H9 (cell line): Measurements from ENCODE around the gene NPDC1. TPM values are rescaled to one million over a fixed set of nuclear protein-coding genes. Genes with fewer than 3 reads are reported as not detected.

Experiments
- DNase-seq: peaks from one replicate; pipeline ENCODE4 v3.0.0-alpha.2; 2017
- H2AFZ ChIP-seq: one replicate; pipeline ENCODE4 v1.6.1; 2013; ENCODE audit warnings: mild to moderate bottlenecking, low read length, control low read depth, moderate library complexity
- H2AK5ac ChIP-seq: 2 replicates; pipeline ENCODE4 v1.6.1; 2013; ENCODE audit warnings: low read length, control low read depth, mixed read lengths; ENCODE audit not compliant: insufficient read length
- H2BK120ac ChIP-seq: one replicate; pipeline ENCODE4 v1.6.1; 2013; ENCODE audit warnings: low read depth, mild to moderate bottlenecking, low read length, control low read depth, inconsistent platforms; ENCODE audit not compliant: poor library complexity, severe bottlenecking
- H2BK12ac ChIP-seq: 2 replicates; pipeline ENCODE4 v1.6.1; 2013; ENCODE audit warnings: low read length, control low read depth, mixed read lengths, low read depth; ENCODE audit not compliant: insufficient read length
- H2BK15ac ChIP-seq: 2 replicates; pipeline ENCODE4 v1.6.1; 2013; ENCODE audit warnings: low read depth, low read length, control low read depth
- H2BK20ac ChIP-seq: one replicate; pipeline ENCODE4 v1.6.1; 2013; ENCODE audit warnings: low read depth, mild to moderate bottlenecking, low read length, control low read depth, inconsistent platforms; ENCODE audit not compliant: poor library complexity, severe bottlenecking
- H2BK5ac ChIP-seq: 2 replicates; pipeline ENCODE4 v1.6.1; 2013; ENCODE audit warnings: low read length, control low read depth, mixed read lengths; ENCODE audit not compliant: insufficient read length
- H3K14ac ChIP-seq: 2 replicates; pipeline ENCODE4 v1.6.1; 2013; ENCODE audit warnings: low read length, control low read depth; ENCODE audit not compliant: insufficient read depth
- H3K18ac ChIP-seq: 2 replicates; pipeline ENCODE4 v1.6.1; 2013; ENCODE audit warnings: low read depth, mild to moderate bottlenecking, mixed read lengths, low read length, control low read depth; ENCODE audit not compliant: insufficient read length
- H3K23ac ChIP-seq: 2 replicates; pipeline ENCODE4 v1.6.1; 2013; ENCODE audit warnings: low read length, control low read depth, mixed read lengths, low read depth; ENCODE audit not compliant: insufficient read length
- H3K23me2 ChIP-seq: 2 replicates; pipeline ENCODE4 v1.6.1; 2013; ENCODE audit warnings: low read depth, mild to moderate bottlenecking, mixed read lengths, low read length, control low read depth; ENCODE audit not compliant: insufficient read length, poor library complexity, severe bottlenecking
- H3K27ac ChIP-seq: 2 replicates; pipeline ENCODE4 v1.5.1; 2013; ENCODE audit warnings: low read length, control low read depth, mixed read lengths, low read depth; ENCODE audit not compliant: insufficient read length
- H3K27me3 ChIP-seq: 2 replicates; pipeline ENCODE4 v1.6.1; 2013; ENCODE audit warnings: low read length, control low read depth, inconsistent platforms; ENCODE audit not compliant: insufficient read depth
- H3K4ac ChIP-seq: 2 replicates; pipeline ENCODE4 v1.6.1; 2013; ENCODE audit warnings: low read depth, mild to moderate bottlenecking, control low read depth, inconsistent platforms, low read length, moderate library complexity
- H3K4me1 ChIP-seq: 2 replicates; pipeline ENCODE4 v1.6.1; 2013; ENCODE audit warnings: low read length, control low read depth, inconsistent platforms; ENCODE audit not compliant: insufficient read depth
- H3K4me2 ChIP-seq: 2 replicates; pipeline ENCODE4 v1.6.1; 2013; ENCODE audit warnings: low read length, control low read depth, mixed read lengths; ENCODE audit not compliant: insufficient read length, insufficient read depth
- H3K56ac ChIP-seq: 2 replicates; pipeline ENCODE4 v1.6.1; 2013; ENCODE audit warnings: low read depth, mild to moderate bottlenecking, mixed read lengths, low read length, control low read depth; ENCODE audit not compliant: insufficient read length
- H3K79me1 ChIP-seq: 2 replicates; pipeline ENCODE4 v1.6.1; 2013; ENCODE audit warnings: low read depth, mild to moderate bottlenecking, moderate library complexity, low read length, control low read depth, inconsistent platforms; ENCODE audit not compliant: insufficient read depth, poor library complexity, severe bottlenecking
- H3K79me2 ChIP-seq: 2 replicates; pipeline ENCODE4 v1.6.1; 2013; ENCODE audit warnings: low read length, control low read depth, inconsistent platforms; ENCODE audit not compliant: insufficient read depth
- H3K9ac ChIP-seq: 2 replicates; pipeline ENCODE4 v1.6.1; 2013; ENCODE audit warnings: low read length, control low read depth, mixed read lengths; ENCODE audit not compliant: insufficient read length; ENCODE audit errors: extremely low read depth
- H3K9me3 ChIP-seq: one replicate; pipeline ENCODE4 v1.6.1; 2013; ENCODE audit warnings: low read depth, low read length, inconsistent platforms; ENCODE audit not compliant: control insufficient read depth
- H3T11ph ChIP-seq: one replicate; pipeline ENCODE4 v1.6.1; 2013; ENCODE audit warnings: mild to moderate bottlenecking, low read length, control low read depth, inconsistent platforms
- H4K20me1 ChIP-seq: one replicate; pipeline ENCODE4 v1.6.1; 2013; ENCODE audit not compliant: control insufficient read depth, insufficient read length, insufficient read depth
- H4K5ac ChIP-seq: 2 replicates; pipeline ENCODE4 v1.6.1; 2013; ENCODE audit warnings: low read depth, mild to moderate bottlenecking, mixed read lengths, low read length, control low read depth; ENCODE audit not compliant: insufficient read length
- H4K8ac ChIP-seq: replicated peaks from 2 replicates; pipeline ENCODE4 v1.6.1; 2013; ENCODE audit warnings: low read length, control low read depth, mixed read lengths, low read depth; ENCODE audit not compliant: insufficient read length
- H4K91ac ChIP-seq: 2 replicates; pipeline ENCODE4 v1.6.1; 2013; ENCODE audit warnings: low read depth, mild to moderate bottlenecking, moderate library complexity, mixed read lengths, low read length, control low read depth; ENCODE audit not compliant: insufficient read length
- H3K27ac Mint-ChIP-seq, 3 experiments: 2 replicates in 2 of 3; 3 replicates in 1 of 3; pipeline ENCODE4 v1.8.0; 2020 to 2021; ENCODE audit warnings: mixed read lengths in 3 of 3, mild to moderate bottlenecking in 1 of 3, moderate library complexity in 1 of 3
- H3K27me3 Mint-ChIP-seq: 2 replicates; pipeline ENCODE4 v1.8.0; 2021; ENCODE audit warnings: low read depth, mild to moderate bottlenecking, moderate library complexity, mixed read lengths
- H3K36me3 Mint-ChIP-seq, 3 experiments: 2 replicates in 2 of 3; 3 replicates in 1 of 3; pipeline ENCODE4 v1.8.0; 2020 to 2021; ENCODE audit warnings: low read depth in 3 of 3, mixed read lengths in 3 of 3; ENCODE audit not compliant: insufficient read depth in 1 of 3
- H3K4me1 Mint-ChIP-seq, 2 experiments: 2 replicates each; pipeline ENCODE4 v1.8.0; 2020; ENCODE audit warnings: mixed read lengths in 2 of 2
- H3K4me3 Mint-ChIP-seq, 2 experiments: 2 replicates in 1 of 2; 3 replicates in 1 of 2; pipeline ENCODE4 v1.8.0; 2020 to 2021; ENCODE audit warnings: mild to moderate bottlenecking in 2 of 2, mixed read lengths in 2 of 2, moderate library complexity in 1 of 2
- H3K9me3 Mint-ChIP-seq, 2 experiments: 2 replicates in 1 of 2; 3 replicates in 1 of 2; pipeline ENCODE4 v1.8.0; 2020; ENCODE audit warnings: mild to moderate bottlenecking in 2 of 2, mixed read lengths in 2 of 2, moderate library complexity in 1 of 2
- CTCF ChIP-seq: fragments of 200-600 bp; sonication (generic); conservative IDR thresholded peaks from 3 replicates; pipeline ENCODE4 v1.8.0; 2021; ENCODE audit warnings: antibody characterized with exemption, mild to moderate bottlenecking
- WGBS: extraction: QIAGEN DNeasy Blood & Tissue Kit; methylation state at CpG from one replicate; pipeline ENCODE4 v1.1.7; 2013; ENCODE audit warnings: missing lambda C conversion rate, low lambda C conversion rate, mixed read lengths; ENCODE audit not compliant: insufficient read length; ENCODE audit errors: extremely low coverage; 5-methylcytosine and 5-hydroxymethylcytosine counted together
- total RNA-seq: library from RNA; stranded (reverse); gene quantifications from 2 replicates; pipeline ENCODE4 v1.2.1, GENCODE V29; 2021

Gene NPDC1
- total RNA-seq, 1 experiment from 2014 or later = 57.6 TPM

GRCh38 chr9:137045294-137046087 lies 486 bp downstream of the NPDC1 start:
- H3K23me2 ChIP-seq = peaks cover 11% of the 10 kb centered on the region

More at GRCh38 chr9:137045294-137046087, 486 bp downstream of the NPDC1 start:
- Histone ChIP-seq H3K4me1 (no peaks in the 10 kb centered on the region), H3K9ac (no peak overlapping the region), H3K79me1 (no peaks in the 10 kb centered on the region), H3K27me3 (peaks cover 6% of the 10 kb centered on the region; the same call in 1 of the 2 replicates), H3K56ac (no peak overlapping the region), H2BK15ac (no peak overlapping the region), H3K18ac (no peak overlapping the region), H2BK20ac (no peak overlapping the region), H2AK5ac (no peak overlapping the region), H2BK120ac (no peak overlapping the region), H2BK5ac (no peak overlapping the region), H3K14ac (no peak overlapping the region), H3K27ac (no peak overlapping the region), H4K91ac (no peak overlapping the region), H4K20me1 (no peaks in the 10 kb centered on the region), H2BK12ac (no peak overlapping the region), H3K79me2 (peaks cover 2% of the 10 kb centered on the region; the same call in 1 of the 2 replicates), H4K8ac (no peak overlapping the region), H3K9me3 (no peaks in the 10 kb centered on the region), H2AFZ (no peak overlapping the region), H4K5ac (no peak overlapping the region), H3T11ph (no peak overlapping the region), H3K4ac (no peak overlapping the region), H3K23ac (no peak overlapping the region), H3K4me2 (peak overlapping the region; percentile 58)
- Mint-ChIP-seq H3K9me3 (no peaks in the 10 kb centered on the region), H3K27ac (no peak overlapping the region), H3K36me3 (no peaks in the 10 kb centered on the region), H3K4me3 (peak overlapping the region; percentile 71 to 86), H3K4me1 (peaks cover 5 to 10% of the 10 kb centered on the region in 2 experiments), H3K27me3 (peaks cover 46% of the 10 kb centered on the region)
- TF ChIP-seq CTCF = no peak
- peak; percentile 50 for DNase-seq
- no CpG with 5 or more reads among the region's 96 CpGs for WGBS
